Subcutaneous abdominal adipose tissue (tissue), 5 donors: Measurements from ENCODE around the gene PRR35.
A peak's percentile ranks its signal among the peaks of the same experiment; 100 is the strongest.

Experiments used
- H3K27ac ChIP-seq: one replicate; pipeline ENCODE4 v1.7.0; 2013; ENCODE audit warnings: low read depth, mild to moderate bottlenecking, inconsistent platforms, low read length, moderate library complexity
- H3K27me3 ChIP-seq, 5 donors: one replicate each; pipeline ENCODE4 v1.7.0; 2013; ENCODE audit warnings: low read length in 5 of 5, inconsistent platforms in 1 of 5; ENCODE audit not compliant: control insufficient read depth in 5 of 5, insufficient read depth in 4 of 5
- H3K36me3 ChIP-seq, 5 donors: one replicate each; pipeline ENCODE4 v1.7.0; 2013; ENCODE audit warnings: low read length in 5 of 5; ENCODE audit not compliant: control insufficient read depth in 5 of 5, insufficient read depth in 5 of 5
- H3K4me1 ChIP-seq, 5 donors: one replicate each; pipeline ENCODE4 v1.7.0; 2013; ENCODE audit warnings: low read length in 5 of 5, mild to moderate bottlenecking in 3 of 5, moderate library complexity in 1 of 5; ENCODE audit not compliant: control insufficient read depth in 5 of 5, insufficient read depth in 5 of 5
- H3K4me3 ChIP-seq, 5 donors: one replicate each; pipeline ENCODE4 v1.7.0; 2013; ENCODE audit warnings: low read length in 5 of 5, low read depth in 1 of 5
- H3K9ac ChIP-seq, 5 donors: one replicate each; pipeline ENCODE4 v1.7.0; 2013; ENCODE audit warnings: low read length in 5 of 5, mild to moderate bottlenecking in 4 of 5, moderate library complexity in 3 of 5
- H3K9me3 ChIP-seq, 5 donors: one replicate each; pipeline ENCODE4 v1.7.0; 2013; ENCODE audit warnings: low read length in 5 of 5; ENCODE audit not compliant: control insufficient read depth in 5 of 5
- donor health status: healthy.
- donor health status: healthy.
- donor health status: healthy.
- donor health status: healthy.
- donor health status: healthy.

The PRR35 gene

DNA sequence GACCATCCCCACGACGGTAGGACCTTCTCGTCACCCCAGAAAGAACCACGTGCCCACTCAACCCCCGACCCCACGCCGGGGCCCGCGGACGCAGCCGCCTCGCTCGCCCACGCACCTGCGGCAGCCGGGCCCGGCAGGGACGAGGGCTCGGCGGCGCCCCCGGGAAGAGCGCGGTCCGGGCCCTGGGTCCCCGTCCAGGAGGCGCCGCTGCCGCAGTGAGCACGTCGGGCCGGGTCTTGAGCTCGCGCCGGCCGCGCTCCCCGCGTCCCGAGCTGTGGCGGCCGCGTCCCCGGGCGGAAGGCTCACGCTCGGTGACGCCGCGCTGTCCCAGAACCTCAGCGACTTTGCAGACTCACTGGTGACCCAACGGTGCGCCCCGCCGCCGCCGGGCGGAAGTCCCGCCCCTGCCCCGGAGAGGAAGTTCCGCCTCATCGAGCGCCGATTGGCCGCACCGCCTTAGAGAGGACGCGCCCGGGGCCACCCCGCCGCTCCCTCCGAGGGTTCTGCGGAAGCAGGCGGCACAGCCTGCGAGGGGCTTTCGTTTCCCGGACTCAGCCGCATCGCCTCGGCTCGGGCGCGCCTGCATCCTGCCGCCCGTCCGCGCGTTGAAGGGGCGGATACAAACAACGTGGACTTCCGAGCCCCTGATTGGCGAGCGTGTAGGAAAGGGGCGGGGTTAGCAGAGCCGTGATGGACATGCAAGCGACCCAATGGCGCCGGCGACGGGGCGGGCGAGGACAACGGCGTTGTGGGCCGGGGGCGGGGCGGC is 28.9 kb downstream of the PRR35 start:
- Histone ChIP-seq H3K4me3 (peak overlapping the region; percentile 77 to 90 (median 87)), H3K9ac (peak overlapping the region; percentile 56 to 94 (median 88))

DNA sequence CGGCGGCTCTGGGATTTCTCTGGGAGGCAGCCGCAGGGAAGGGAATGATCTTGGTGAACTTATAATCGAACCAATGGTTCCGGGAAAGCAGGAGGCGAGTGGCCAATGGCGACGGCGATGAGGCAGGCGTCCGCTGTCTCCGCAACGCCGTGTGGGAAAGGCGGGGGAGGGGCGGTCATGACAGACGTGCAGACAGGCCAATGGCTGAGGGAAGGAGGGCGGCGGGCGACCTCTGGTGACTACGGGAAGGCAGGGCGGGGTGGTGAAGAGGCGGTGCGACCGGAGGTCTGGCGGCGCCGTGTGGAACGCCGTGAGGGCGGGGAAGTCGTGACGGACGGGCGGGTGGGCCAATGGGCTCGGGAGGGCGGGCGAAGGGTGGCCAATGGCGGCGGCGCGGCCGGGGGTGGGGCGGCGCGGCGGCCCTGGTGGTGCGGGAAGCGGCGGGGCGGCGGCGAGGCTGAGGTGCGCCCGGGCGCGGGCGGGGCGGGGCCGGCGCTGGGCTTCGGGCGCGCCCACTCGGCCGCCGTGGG is 29.5 kb downstream of the PRR35 start, which contains the start of gene RAB40C:
Gene RAB40C (plus strand): TSS at position 409 of the 530 bp plus-strand sequence. CDS start 226 bp downstream, outside the sequence.
- Histone ChIP-seq H3K36me3 (peaks cover 0 to 8% (median 3%) of the 10 kb centered on the region in 5 donors), H3K4me1 (peaks cover 18 to 66% (median 53%) of the 10 kb centered on the region in 5 donors), H3K27me3 (peaks cover 0 to 2% (median 0%) of the 10 kb centered on the region in 5 donors), H3K9me3 (no peaks in the 10 kb centered on the region), H3K4me3 (peak within 1 kb of the TSS; percentile 78 to 96 (median 87)), H3K27ac (peak within 1 kb of the TSS; percentile 86), H3K9ac (peak within 1 kb of the TSS; percentile 56 to 90 (median 83))

More for the DNA sequence above, 28.9 kb downstream of the PRR35 start:
- Histone ChIP-seq H3K9me3 (no peaks in the 10 kb centered on the region), H3K27ac (peak overlapping the region; percentile 86), H3K36me3 (peaks cover 0 to 8% (median 3%) of the 10 kb centered on the region in 5 donors), H3K4me1 (peaks cover 18 to 66% (median 53%) of the 10 kb centered on the region in 5 donors), H3K27me3 (peaks cover 0 to 2% (median 0%) of the 10 kb centered on the region in 5 donors)

DNA sequence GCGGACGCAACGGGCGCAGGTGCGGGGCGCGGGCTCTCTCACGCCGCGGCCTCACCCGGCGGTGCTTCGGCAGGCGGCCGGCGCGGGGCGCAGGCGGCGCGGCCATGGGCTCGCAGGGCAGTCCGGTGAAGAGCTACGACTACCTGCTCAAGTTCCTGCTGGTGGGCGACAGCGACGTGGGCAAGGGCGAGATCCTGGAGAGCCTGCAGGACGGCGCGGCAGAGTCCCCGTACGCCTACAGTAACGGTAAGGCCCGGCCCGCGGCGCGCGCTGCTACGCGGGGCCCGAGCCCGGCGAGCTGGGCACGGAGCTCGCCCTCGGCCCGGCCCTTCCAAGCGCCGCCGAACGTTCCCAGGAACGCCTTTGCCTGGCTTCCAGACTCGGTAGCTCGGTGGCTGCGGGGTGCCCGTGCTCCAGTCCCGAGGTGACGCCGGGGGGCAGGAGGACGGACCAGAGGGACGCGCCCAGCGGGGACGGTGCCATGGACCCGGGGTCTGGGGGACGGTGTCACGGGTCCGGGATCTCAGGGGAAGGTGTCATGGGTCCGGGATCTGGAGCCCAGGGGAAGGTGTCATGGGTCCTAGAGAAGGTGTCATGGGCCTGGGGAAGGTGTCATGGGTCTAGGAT is 30.1 kb downstream of the PRR35 start:
- Histone ChIP-seq H3K4me3 (peak overlapping the region; percentile 73 to 96 (median 85)), H3K27me3 (peaks cover 0 to 2% (median 0%) of the 10 kb centered on the region in 5 donors), H3K4me1 (peaks cover 18 to 66% (median 53%) of the 10 kb centered on the region in 5 donors), H3K36me3 (peaks cover 0 to 8% (median 3%) of the 10 kb centered on the region in 5 donors), H3K9me3 (no peaks in the 10 kb centered on the region), H3K27ac (peak overlapping the region; percentile 46), H3K9ac (peak overlapping the region; percentile 48 to 90 (median 78))

DNA sequence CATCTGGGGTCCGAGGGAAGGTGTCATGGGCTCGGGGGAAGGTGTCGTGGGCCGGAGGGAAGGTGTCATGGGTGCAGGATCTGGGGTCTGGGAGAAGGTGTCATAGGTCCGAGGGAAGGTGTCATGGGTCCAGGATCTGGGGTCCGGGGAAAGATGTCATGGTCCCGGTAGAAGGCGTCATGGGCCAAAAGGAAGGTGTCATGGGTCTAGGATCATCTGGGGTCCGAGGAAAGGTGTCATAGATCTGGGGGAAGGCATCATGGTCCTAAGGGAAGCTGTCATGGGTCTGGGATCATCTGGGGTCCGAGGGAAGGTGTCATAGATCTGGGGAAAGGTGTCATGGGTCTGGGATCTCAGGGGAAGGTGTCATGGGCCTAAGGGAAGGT is 30.6 kb downstream of the PRR35 start:
- H3K36me3 ChIP-seq, result peaks cover 0 to 8% (median 3%) of the 10 kb centered on the region in 5 donors
- H3K27me3 ChIP-seq, result no peaks in the 10 kb centered on the region
- H3K27ac ChIP-seq, result peak overlapping the region; percentile 46
- peak overlapping the region; percentile 48 to 90 (median 78) for H3K9ac ChIP-seq
- H3K4me3 ChIP-seq, result peak overlapping the region; percentile 73 to 96 (median 85)
- no peaks in the 10 kb centered on the region for H3K9me3 ChIP-seq
- H3K4me1 ChIP-seq, result peaks cover 18 to 62% (median 53%) of the 10 kb centered on the region in 5 donors

DNA sequence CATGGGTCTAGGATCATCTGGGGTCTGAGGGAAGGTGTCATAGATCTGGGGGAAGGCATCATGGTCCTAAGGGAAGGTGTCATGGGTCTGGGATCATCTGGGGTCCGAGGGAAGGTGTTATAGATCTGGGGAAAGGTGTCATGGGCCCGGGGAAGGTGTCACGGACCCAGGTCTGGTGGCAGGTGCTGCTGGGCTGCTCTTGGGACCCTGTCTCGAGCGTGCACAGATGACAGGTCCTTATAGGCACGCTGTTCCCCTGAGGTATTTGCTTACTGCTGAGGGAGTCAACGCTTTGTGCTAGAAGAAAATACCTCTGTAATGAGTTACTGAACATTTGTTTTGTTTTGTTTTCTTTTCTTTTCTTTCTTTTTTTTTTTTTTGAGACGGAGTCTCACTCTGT is 31.0 kb downstream of the PRR35 start:
- Histone ChIP-seq H3K4me1 (peaks cover 18 to 58% (median 53%) of the 10 kb centered on the region in 5 donors), H3K27me3 (no peaks in the 10 kb centered on the region), H3K27ac (no peak overlapping the region), H3K4me3 (peak overlapping the region; percentile 73 to 96 (median 85)), H3K9me3 (no peaks in the 10 kb centered on the region), H3K36me3 (peaks cover 0 to 9% (median 3%) of the 10 kb centered on the region in 5 donors), H3K9ac (peak overlapping the region in 3 of 5 donors; percentile 51 to 80 (median 78))

DNA sequence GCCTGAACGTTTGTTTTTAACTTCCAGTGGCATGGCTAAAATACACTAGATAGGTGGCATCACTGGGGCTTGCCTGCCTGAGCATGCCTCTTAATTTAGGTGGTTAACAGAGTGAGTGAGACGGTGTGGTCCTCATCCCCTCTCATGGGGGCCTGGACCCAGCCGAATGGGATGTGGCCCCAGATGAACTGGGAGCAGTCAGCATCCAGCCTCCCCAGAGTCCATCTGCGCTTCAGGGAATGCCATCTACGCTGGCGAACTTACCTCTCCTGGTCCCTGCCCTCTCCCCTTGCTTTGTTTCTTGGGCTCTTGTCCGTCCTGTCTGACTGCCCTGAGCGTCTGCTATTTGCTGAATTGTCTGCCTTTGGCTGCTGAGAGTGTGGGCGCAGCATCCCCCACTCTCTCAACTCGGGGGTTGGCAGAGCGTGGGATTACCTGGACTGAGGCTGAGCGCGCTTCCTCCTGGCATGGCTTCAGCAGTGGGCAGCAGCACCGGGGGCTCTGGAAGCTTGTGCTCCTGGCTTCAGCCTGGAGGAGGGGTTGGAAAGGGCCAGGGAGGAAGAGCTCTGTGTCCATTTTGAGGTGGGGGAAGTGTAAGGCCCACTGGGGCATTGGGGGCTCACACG is 31.8 kb downstream of the PRR35 start:
- no peaks in the 10 kb centered on the region for H3K27me3 ChIP-seq
- peaks cover 0 to 16% (median 8%) of the 10 kb centered on the region in 5 donors for H3K36me3 ChIP-seq
- H3K4me1 ChIP-seq, result peaks cover 16 to 51% (median 46%) of the 10 kb centered on the region in 5 donors
- no peaks in the 10 kb centered on the region for H3K9me3 ChIP-seq
- H3K9ac ChIP-seq, result peak overlapping the region in 1 of 5 donors; percentile 64
- H3K27ac ChIP-seq, result no peak overlapping the region
- no peak overlapping the region for H3K4me3 ChIP-seq

DNA sequence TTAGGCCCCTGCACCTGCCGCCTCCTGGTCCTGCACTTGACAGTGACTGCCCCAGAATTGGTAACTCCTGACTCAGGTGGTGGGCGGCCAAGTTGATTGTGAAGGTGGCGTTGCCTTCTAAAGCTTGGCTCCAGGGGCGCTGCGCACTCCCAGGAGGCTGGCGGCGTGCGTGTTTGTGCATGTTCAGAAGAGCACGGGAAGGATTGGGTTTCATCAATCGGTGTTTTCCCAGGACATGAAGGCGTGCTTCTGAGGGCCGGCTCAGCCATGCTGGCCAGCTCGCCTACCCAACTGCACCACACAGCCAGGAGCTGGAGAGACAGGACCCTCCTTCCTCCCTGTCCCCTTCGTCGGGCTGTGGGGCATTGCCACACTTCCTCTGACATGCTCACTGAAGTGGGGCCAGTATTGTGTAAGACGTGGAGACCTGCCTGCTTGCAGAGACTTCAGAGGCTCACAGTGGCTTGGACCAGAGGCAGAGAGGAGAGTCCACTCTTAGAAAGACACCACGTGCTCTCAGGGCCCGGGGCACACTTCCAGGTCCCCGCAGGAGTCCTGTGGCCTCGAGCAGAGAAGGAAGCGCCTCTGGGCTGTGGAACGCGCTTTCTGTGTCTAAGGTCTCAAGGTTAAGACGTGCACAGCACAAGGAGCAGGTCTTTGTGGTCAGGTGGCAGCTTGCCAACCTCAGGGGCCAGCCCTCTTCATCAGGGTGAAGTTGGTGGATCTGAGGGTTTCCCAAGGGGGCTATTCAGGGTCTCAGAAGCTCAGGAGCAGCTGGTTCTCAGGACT is 32.5 kb downstream of the PRR35 start:
- peaks cover 0 to 16% (median 8%) of the 10 kb centered on the region in 5 donors for H3K36me3 ChIP-seq
- no peak overlapping the region for H3K27ac ChIP-seq
- no peaks in the 10 kb centered on the region for H3K27me3 ChIP-seq
- peak overlapping the region in 1 of 5 donors; percentile 64 for H3K9ac ChIP-seq
- H3K9me3 ChIP-seq, result no peaks in the 10 kb centered on the region
- no peak overlapping the region for H3K4me3 ChIP-seq
- H3K4me1 ChIP-seq, result peaks cover 15 to 44% (median 40%) of the 10 kb centered on the region in 5 donors

DNA sequence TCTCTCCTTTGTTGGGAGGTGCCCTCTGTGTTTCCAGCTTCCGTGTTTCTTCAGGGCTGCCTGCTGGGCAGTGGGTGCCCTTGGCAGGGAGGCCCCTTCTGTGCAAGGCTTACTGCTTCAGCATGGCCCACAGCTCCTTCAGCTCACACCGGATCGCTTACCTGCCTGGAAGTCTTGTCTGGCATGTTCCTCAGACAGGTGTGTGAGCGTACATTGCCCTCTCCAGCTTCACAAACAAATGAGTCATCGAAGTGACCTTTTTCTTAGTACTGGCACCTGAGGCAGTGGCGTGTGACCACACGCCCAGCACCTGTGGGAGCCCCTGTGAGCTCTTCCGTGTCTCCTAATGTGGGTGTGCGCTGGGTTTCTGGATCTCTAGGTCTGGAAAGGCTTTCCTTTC is 33.2 kb downstream of the PRR35 start:
- Histone ChIP-seq H3K27ac (no peak overlapping the region), H3K9me3 (no peaks in the 10 kb centered on the region), H3K4me3 (no peak overlapping the region), H3K9ac (no peak overlapping the region), H3K27me3 (no peaks in the 10 kb centered on the region), H3K4me1 (peaks cover 13 to 37% (median 33%) of the 10 kb centered on the region in 5 donors), H3K36me3 (peaks cover 0 to 16% (median 8%) of the 10 kb centered on the region in 5 donors)

DNA sequence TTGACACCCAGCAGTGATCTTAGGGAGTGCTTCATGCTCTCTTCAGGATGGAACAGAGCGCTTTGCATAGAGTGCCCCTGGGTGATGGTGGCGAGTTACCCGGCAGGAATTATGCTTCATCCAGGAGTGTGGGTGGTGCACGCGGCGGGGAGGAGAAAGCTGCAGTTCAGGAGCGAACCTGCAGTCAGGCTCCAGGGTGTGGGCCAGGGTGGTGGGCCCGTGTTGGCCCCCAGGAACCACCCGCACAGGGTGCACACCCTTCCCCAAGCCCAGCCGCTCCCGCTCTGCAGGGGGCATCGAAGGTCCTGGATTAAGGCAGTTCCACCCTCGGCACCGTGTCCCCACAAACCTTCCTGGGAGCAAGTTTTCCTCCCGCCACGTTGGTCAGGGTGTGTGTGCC is 33.6 kb downstream of the PRR35 start:
- Histone ChIP-seq H3K36me3 (peaks cover 0 to 18% (median 8%) of the 10 kb centered on the region in 5 donors), H3K4me1 (peaks cover 13 to 33% (median 31%) of the 10 kb centered on the region in 5 donors), H3K4me3 (no peak overlapping the region), H3K27me3 (no peaks in the 10 kb centered on the region), H3K27ac (no peak overlapping the region), H3K9ac (no peak overlapping the region), H3K9me3 (no peaks in the 10 kb centered on the region)
